ENCODE results near the gene ARID1A. TPM values are rescaled to one million over a fixed set of nuclear protein-coding genes. Genes with fewer than 3 reads are reported as not detected.

Gene ARID1A
- total and polyA plus RNA-seq, 9 of the 15 experiments (the other 6 are each of a cell fraction or from before 2014, with no cell fraction given): 8.3 to 88.3 (median 22.5) TPM

DNA sequence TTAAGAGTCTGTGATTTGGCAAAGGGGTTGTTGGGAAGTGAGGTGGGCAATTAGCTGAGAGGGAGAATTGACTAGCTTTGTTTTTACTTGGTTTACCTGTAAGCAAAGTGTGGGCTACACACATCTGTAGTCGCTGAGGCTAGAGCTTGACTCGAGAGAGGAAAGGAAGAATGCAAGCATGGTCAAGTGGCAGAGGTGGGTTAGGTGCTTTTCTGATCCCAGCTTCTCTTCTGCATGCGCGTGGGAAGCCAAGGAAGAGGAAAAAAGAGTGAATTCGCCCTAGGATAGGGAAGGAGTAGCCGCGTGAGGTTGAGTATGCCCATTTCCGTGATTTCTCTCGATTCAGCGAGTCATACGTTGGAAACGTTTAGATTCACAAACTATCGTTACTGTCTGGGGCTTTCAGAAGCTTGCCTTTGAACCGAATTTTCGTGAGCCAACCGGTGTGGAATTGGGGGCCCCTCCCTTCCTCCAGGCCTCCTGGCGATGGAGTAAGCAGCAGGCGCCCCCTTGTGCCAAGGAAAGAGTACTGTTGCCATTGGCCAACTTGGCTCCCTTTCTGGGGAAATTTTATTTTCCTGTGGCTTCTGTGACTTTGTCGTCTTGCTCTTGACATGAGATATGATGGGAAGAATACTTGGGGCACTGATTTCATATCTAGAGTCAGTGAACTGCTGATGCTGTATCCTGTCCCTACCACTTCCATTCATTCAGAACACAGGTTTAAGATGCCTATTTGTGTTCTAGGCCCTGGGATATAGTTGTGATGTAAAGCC, 93.2 kb downstream of the ARID1A start (continued):
- TF ChIP-seq RBM15 (IDR thresholded peaks at IDR 0.05; ENCODE audit: insufficient read depth, low read length): no peak
- peak; percentile 70; the same call in 1 of the 2 replicates for TF ChIP-seq BACH1 (tag; IDR thresholded peaks at IDR 0.05)
- peak; percentile 67; the same call in 1 of the 2 replicates for TF ChIP-seq SP1 (CRISPR knock-in tag; IDR thresholded peaks at IDR 0.05)
- no peak for TF ChIP-seq PHB (CRISPR knock-in tag; IDR thresholded peaks at IDR 0.05)
- no peak for TF ChIP-seq CAMTA2 (CRISPR knock-in tag; conservative IDR thresholded peaks at IDR 0.05)
- TF ChIP-seq, protein P1, sequence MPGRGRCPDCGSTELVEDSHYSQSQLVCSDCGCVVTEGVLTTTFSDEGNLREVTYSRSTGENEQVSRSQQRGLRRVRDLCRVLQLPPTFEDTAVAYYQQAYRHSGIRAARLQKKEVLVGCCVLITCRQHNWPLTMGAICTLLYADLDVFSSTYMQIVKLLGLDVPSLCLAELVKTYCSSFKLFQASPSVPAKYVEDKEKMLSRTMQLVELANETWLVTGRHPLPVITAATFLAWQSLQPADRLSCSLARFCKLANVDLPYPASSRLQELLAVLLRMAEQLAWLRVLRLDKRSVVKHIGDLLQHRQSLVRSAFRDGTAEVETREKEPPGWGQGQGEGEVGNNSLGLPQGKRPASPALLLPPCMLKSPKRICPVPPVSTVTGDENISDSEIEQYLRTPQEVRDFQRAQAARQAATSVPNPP (IDR thresholded peaks at IDR 0.05; ENCODE audit: borderline replicate concordance, insufficient read depth, insufficient read length): no peak
- no peak for TF ChIP-seq FOXJ3 (CRISPR knock-in tag; IDR thresholded peaks at IDR 0.05)
- TF ChIP-seq NRF1 (conservative IDR thresholded peaks at IDR 0.05 in 1 of 2, IDR thresholded peaks at IDR 0.05 in 1 of 2): no peak
- TF ChIP-seq BCLAF1 (IDR thresholded peaks at IDR 0.05; ENCODE audit: borderline replicate concordance in 1 of 2, control insufficient read depth in 1 of 2, low read depth in 2 of 2, low read length in 1 of 2): 0 out of 4 replicates have a peak, but pooled peaks of 1 of the 2 experiments have one; percentile 53
- 0 out of 4 replicates have a peak, but pooled peaks of 1 of the 2 experiments have one; percentile 28 for TF ChIP-seq KDM1A (IDR thresholded peaks at IDR 0.05)
- peak; percentile 24 for TF ChIP-seq KDM5B (IDR thresholded peaks at IDR 0.05; ENCODE audit: insufficient replicate concordance, low read depth, low read length)
- TF ChIP-seq, protein P2, sequence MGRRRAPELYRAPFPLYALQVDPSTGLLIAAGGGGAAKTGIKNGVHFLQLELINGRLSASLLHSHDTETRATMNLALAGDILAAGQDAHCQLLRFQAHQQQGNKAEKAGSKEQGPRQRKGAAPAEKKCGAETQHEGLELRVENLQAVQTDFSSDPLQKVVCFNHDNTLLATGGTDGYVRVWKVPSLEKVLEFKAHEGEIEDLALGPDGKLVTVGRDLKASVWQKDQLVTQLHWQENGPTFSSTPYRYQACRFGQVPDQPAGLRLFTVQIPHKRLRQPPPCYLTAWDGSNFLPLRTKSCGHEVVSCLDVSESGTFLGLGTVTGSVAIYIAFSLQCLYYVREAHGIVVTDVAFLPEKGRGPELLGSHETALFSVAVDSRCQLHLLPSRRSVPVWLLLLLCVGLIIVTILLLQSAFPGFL (CRISPR knock-in tag; IDR thresholded peaks at IDR 0.05): no peak
- TF ChIP-seq SMC3 (conservative IDR thresholded peaks at IDR 0.05; ENCODE audit: insufficient read depth, low read depth, low read length): peak; percentile 97
- TF ChIP-seq ZNF354B (CRISPR knock-in tag; IDR thresholded peaks at IDR 0.05): no peak
- no peak for TF ChIP-seq PTBP1 (IDR thresholded peaks at IDR 0.05; ENCODE audit: low read depth, low read length)
- TF ChIP-seq, protein P3, sequence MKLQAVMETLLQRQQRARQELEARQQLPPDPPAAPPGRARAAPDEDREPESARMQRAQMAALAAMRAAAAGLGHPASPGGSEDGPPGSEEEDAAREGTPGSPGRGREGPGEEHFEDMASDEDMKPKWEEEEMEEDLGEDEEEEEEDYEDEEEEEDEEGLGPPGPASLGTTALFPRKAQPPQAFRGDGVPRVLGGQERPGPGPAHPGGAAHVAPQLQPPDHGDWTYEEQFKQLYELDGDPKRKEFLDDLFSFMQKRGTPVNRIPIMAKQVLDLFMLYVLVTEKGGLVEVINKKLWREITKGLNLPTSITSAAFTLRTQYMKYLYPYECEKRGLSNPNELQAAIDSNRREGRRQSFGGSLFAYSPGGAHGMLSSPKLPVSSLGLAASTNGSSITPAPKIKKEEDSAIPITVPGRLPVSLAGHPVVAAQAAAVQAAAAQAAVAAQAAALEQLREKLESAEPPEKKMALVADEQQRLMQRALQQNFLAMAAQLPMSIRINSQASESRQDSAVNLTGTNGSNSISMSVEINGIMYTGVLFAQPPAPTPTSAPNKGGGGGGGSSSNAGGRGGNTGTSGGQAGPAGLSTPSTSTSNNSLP (IDR thresholded peaks at IDR 0.05; ENCODE audit: borderline replicate concordance, low read depth, low read length): 0 out of 2 replicates have a peak, but pooled peaks have one; percentile 70
- TF ChIP-seq DPF2 (IDR thresholded peaks at IDR 0.05): peak; percentile 72
- TF ChIP-seq HNRNPLL (IDR thresholded peaks at IDR 0.05; ENCODE audit: low read depth, low read length, poor library complexity, severe bottlenecking): peak; percentile 78
- no peak for TF ChIP-seq GTF2F1 (IDR thresholded peaks at IDR 0.05; ENCODE audit: low read depth, low read length)
- 0 out of 2 replicates have a peak, but pooled peaks have one; percentile 5 for TF ChIP-seq CHD2 (IDR thresholded peaks at IDR 0.05; ENCODE audit: low read depth, low read length)
- peak; percentile 66 for TF ChIP-seq EP400 (IDR thresholded peaks at IDR 0.05)

Data from K562 (cell line).